K562 (cell line): Measurements from ENCODE around the gene VWA1. TPM values are rescaled to one million over a fixed set of nuclear protein-coding genes. Genes with fewer than 3 reads are reported as not detected.

Experiments
- ARID3A ChIP-seq: IDR thresholded peaks from 2 replicates; pipeline ENCODE4 v1.6.1; 2012; ENCODE audit warnings: low read depth, low read length, improper control_type of control experiment, borderline replicate concordance
- ATF6 ChIP-seq: sonication (generic); formaldehyde crosslinking; IDR thresholded peaks from 2 replicates; pipeline ENCODE4 v1.4.0; 2020; ENCODE audit warnings: mild to moderate bottlenecking, missing genetic modification reagents
- CBX2 ChIP-seq: fragments of 200-600 bp; sonication (generic); IDR thresholded peaks from one replicate; pipeline ENCODE4 v1.6.1; 2012; ENCODE audit warnings: mild to moderate bottlenecking, low read length, inconsistent platforms; ENCODE audit not compliant: insufficient read depth, poor library complexity, severe bottlenecking
- EGR1 ChIP-seq: fragments of 450-650 bp; conservative IDR thresholded peaks from 2 replicates; pipeline ENCODE4 v1.6.1; 2017; ENCODE audit warnings: mild to moderate bottlenecking
- HBP1 ChIP-seq: fragments of 450-650 bp; formaldehyde crosslinking; IDR thresholded peaks from 2 replicates; pipeline ENCODE4 v1.4.0; 2022; ENCODE audit warnings: missing genetic modification characterization
- HNRNPL ChIP-seq: fragments of 200-400 bp; formaldehyde crosslinking; IDR thresholded peaks from 2 replicates; pipeline ENCODE4 v1.6.1; 2017; ENCODE audit warnings: low read depth, mild to moderate bottlenecking, low read length
- MXI1 ChIP-seq: IDR thresholded peaks from 2 replicates; pipeline ENCODE4 v1.6.1; 2011; ENCODE audit warnings: low read depth, mild to moderate bottlenecking, improper control_type of control experiment, low read length
- NFIC ChIP-seq: fragments of 450-650 bp; IDR thresholded peaks from 2 replicates; pipeline ENCODE4 v1.6.1; 2017; ENCODE audit warnings: mild to moderate bottlenecking, inconsistent platforms
- POLR2A ChIP-seq: fragments of 450-650 bp; conservative IDR thresholded peaks from 2 replicates; pipeline ENCODE4 v1.6.1; 2016
- RERE ChIP-seq: sonication (generic); formaldehyde crosslinking; IDR thresholded peaks from 2 replicates; pipeline ENCODE4 v1.8.0; 2023; ENCODE audit warnings: missing genetic modification reagents, mild to moderate bottlenecking, borderline replicate concordance
- SIRT6 ChIP-seq: IDR thresholded peaks from one replicate; pipeline ENCODE4 v1.6.1; 2012; ENCODE audit warnings: low read depth, mild to moderate bottlenecking, control low read depth, inconsistent platforms, low read length, moderate library complexity
- SMARCC2 ChIP-seq: fragments of 450-650 bp; IDR thresholded peaks from 2 replicates; pipeline ENCODE4 v1.6.1; 2017; ENCODE audit warnings: antibody characterized with exemption, moderate library complexity, mild to moderate bottlenecking, low read depth
- SRSF9 ChIP-seq: fragments of 200-400 bp; formaldehyde crosslinking; IDR thresholded peaks from 2 replicates; pipeline ENCODE4 v1.6.1; 2017; ENCODE audit warnings: low read depth, low read length, borderline replicate concordance
- TSC22D4 ChIP-seq: fragments of 450-650 bp; IDR thresholded peaks from 2 replicates; pipeline ENCODE4 v1.6.1; 2016; ENCODE audit warnings: missing genetic modification characterization, missing biosample characterization, control low read depth
- ZNF134 ChIP-seq: fragments of 250-450 bp; sonication (Bioruptor Pico); conservative IDR thresholded peaks from 2 replicates; pipeline ENCODE4 v1.4.0; 2020
- ZNF197 ChIP-seq: fragments of 200-800 bp; sonication (Bioruptor generic); IDR thresholded peaks from 2 replicates; pipeline ENCODE4 v1.6.1; 2016; ENCODE audit warnings: low read depth, missing genetic modification characterization, missing compliant biosample characterization
- ZNF224 ChIP-seq: sonication (generic); formaldehyde crosslinking; IDR thresholded peaks from 2 replicates; pipeline ENCODE4 v1.8.0; 2022; ENCODE audit warnings: mild to moderate bottlenecking, missing genetic modification reagents
- polyA plus RNA-seq, 8 experiments: library from polyadenylated mRNA; depleted of rRNA in 4 of 8; stranded (reverse) in 5 of 8; unstranded in 3 of 8; fragments of >200 nt; fragmentation: Nextera tagmentation in 2 of 8; fragmentation: Illumina TruSeq in 1 of 8; extraction: Ambion mirVana in 2 of 8; extraction: Trizol in 1 of 8; gene quantifications; 2 replicates each; pipeline versions ENCODE4 v1.2.1 to v1.2.3, GENCODE V29; 2011 to 2014; ENCODE audit warnings: inconsistent platforms in 1 of 8, missing spikeins in 1 of 8
- total RNA-seq, 7 experiments: library from RNA; depleted of rRNA in 6 of 7; stranded (reverse); fragments of >200 nt in 6 of 7; fragmentation: Illumina TruSeq in 2 of 7; extraction: Trizol in 2 of 7; gene quantifications; 2 replicates each; pipeline versions ENCODE4 v1.2.1 to v1.2.3, GENCODE V29; 2011 to 2021; ENCODE audit warnings: low replicate concordance in 1 of 7

The VWA1 gene
- total and polyA plus RNA-seq, 9 of the 15 experiments (the other 6 are each of a cell fraction or from before 2014, with no cell fraction given) = 0.01 to 6.4 (median 0.85) TPM

- TF ChIP-seq RERE (CRISPR knock-in tag) (no peak), EGR1 (peak; percentile 49), SRSF9 (no peak), NFIC (0 out of 2 replicates have a peak, but pooled peaks have one; percentile 9), POLR2A (peak; percentile 60), HNRNPL (peak; percentile 48; the same call in 1 of the 2 replicates), HBP1 (CRISPR knock-in tag) (no peak), CBX2 (no peak), ZNF134 (CRISPR knock-in tag) (no peak), MXI1 (no peak), ATF6 (CRISPR knock-in tag) (no peak), TSC22D4 (tag) (no peak), SMARCC2 (no peak), ZNF197 (CRISPR knock-in tag) (no peak), ZNF224 (CRISPR knock-in tag) (no peak), ARID3A (no peak), SIRT6 (no peak)
These were observed 44.3 kb downstream of the VWA1 start (continued) for GRCh38 chr1:1479547-1480487.
